Breast epithelium (tissue), 4 donors: ENCODE measurements around the gene IL17RD. TPM values are rescaled to one million over a fixed set of nuclear protein-coding genes. Genes with fewer than 3 reads are reported as not detected.
A peak's percentile ranks its signal among the peaks of the same experiment; 100 is the strongest.

Source experiments
- DNase-seq, 2 donors: peaks; one replicate each; pipeline ENCODE4 v3.0.0-alpha.2; 2019; ENCODE audit warnings: low spot score in 2 of 2
- H3K27ac ChIP-seq, 2 donors: fragments of 200-600 bp; sonication (generic) in 1 of 2; one replicate each; pipeline ENCODE4 v1.5.1; 2016 to 2019; ENCODE audit warnings: mild to moderate bottlenecking in 1 of 2
- H3K27me3 ChIP-seq, 2 donors: fragments of 200-600 bp; sonication (generic) in 1 of 2; one replicate each; pipeline versions ENCODE4 v1.5.1 to v1.6.0; 2017 to 2019; ENCODE audit warnings: control low read depth in 1 of 2, mild to moderate bottlenecking in 1 of 2
- H3K36me3 ChIP-seq: fragments of 200-600 bp; one replicate; pipeline ENCODE4 v1.5.1; 2019
- H3K4me1 ChIP-seq, 2 donors: fragments of 200-600 bp; sonication (generic); one replicate each; pipeline ENCODE4 v1.5.1; 2016 to 2019; ENCODE audit warnings: control low read depth in 1 of 2
- H3K4me3 ChIP-seq, 3 donors: fragments of 200-600 bp; sonication (generic); 1 replicate in 2 of 3; 2 replicates in 1 of 3; pipeline ENCODE4 v1.5.1; 2016 to 2019; ENCODE audit warnings: mild to moderate bottlenecking in 3 of 3, moderate library complexity in 2 of 3
- H3K9me3 ChIP-seq, 2 donors: fragments of 200-600 bp; sonication (generic) in 1 of 2; one replicate each; pipeline ENCODE4 v1.5.1; 2016 to 2019; ENCODE audit warnings: control low read depth in 1 of 2
- POLR2A ChIP-seq: fragments of 450-650 bp; IDR thresholded peaks from one replicate; pipeline ENCODE4 v1.6.1; 2016; ENCODE audit warnings: antibody characterized with exemption, mild to moderate bottlenecking, moderate library complexity
- POLR2AphosphoS5 ChIP-seq, 3 donors: sonication (generic); formaldehyde crosslinking; IDR thresholded peaks; one replicate each; pipeline ENCODE4 v1.6.1; 2017; ENCODE audit warnings: antibody characterized with exemption in 3 of 3
- intact Hi-C: fragments of 100-400 bp; cut with DNase I; formaldehyde crosslinking; loops from one replicate; pipeline ENCODE4 v1.15.1; 2023; ENCODE audit warnings: low total_unique reads
- total RNA-seq, 3 donors: library from RNA; depleted of rRNA; stranded (reverse); fragments of >200 nt; gene quantifications; one replicate each; pipeline ENCODE4 v1.1.0, GENCODE V29; 2016
- TF ChIP-seq, protein P1 (sequence below), 3 donors: fragments of 450-650 bp; IDR thresholded peaks; one replicate each; pipeline ENCODE4 v1.5.1; 2016 to 2017; ENCODE audit warnings: antibody characterized with exemption in 3 of 3, mild to moderate bottlenecking in 3 of 3, moderate library complexity in 3 of 3

IL17RD gene
- total RNA-seq, 3 donors from 2014 or later, result 3.0 to 31.8 (median 31.0) TPM

GRCh38 chr3:57131210-57131588, 34.0 kb downstream of the IL17RD start:
- Histone ChIP-seq H3K27me3 (no peaks in the 10 kb centered on the region), H3K36me3 (no peaks in the 10 kb centered on the region), H3K9me3 (no peaks in the 10 kb centered on the region), H3K4me3 (no peak overlapping the region), H3K4me1 (no peaks in the 10 kb centered on the region), H3K27ac (peak overlapping the region; percentile 73 to 81)
- intact Hi-C loops, result no loop called here
- TF ChIP-seq POLR2AphosphoS5 (IDR thresholded peaks at IDR 0.05), result no peak
- TF ChIP-seq, protein P1, sequence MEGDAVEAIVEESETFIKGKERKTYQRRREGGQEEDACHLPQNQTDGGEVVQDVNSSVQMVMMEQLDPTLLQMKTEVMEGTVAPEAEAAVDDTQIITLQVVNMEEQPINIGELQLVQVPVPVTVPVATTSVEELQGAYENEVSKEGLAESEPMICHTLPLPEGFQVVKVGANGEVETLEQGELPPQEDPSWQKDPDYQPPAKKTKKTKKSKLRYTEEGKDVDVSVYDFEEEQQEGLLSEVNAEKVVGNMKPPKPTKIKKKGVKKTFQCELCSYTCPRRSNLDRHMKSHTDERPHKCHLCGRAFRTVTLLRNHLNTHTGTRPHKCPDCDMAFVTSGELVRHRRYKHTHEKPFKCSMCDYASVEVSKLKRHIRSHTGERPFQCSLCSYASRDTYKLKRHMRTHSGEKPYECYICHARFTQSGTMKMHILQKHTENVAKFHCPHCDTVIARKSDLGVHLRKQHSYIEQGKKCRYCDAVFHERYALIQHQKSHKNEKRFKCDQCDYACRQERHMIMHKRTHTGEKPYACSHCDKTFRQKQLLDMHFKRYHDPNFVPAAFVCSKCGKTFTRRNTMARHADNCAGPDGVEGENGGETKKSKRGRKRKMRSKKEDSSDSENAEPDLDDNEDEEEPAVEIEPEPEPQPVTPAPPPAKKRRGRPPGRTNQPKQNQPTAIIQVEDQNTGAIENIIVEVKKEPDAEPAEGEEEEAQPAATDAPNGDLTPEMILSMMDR (IDR thresholded peaks at IDR 0.05), result no peak
- no peak for TF ChIP-seq POLR2A
- DNase-seq, result no peak

DNA sequence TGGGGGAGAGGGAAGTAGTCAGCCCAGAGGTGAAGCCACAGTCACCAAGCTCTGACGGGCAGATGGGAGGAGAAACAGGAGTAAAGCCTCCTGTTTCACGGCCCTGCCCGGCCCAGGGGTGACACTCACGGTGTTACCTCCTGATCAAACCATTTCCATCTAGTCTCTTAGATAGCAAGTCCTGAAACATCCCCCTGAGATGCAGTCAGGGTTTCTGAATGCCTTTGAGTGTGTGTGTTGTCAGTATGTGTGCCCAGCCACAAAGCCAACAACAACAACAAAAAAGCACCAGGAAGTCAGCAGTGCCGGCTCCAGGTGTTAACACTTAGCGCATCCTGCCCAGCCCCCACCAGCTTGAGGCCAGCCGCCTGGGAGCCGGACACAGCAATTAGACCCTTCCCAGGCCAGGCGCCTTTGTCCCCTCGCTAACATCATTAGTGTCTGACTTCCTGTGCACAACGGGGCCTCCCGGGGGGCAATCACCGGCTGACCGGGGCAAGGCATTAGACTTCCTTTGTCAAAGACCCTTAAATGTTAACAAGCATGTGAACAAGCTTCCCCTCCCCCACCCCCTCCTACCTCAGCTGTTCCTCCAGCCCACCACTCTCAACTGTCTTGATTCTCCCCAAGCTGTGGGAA, 34.5 kb downstream of the IL17RD start:
- intact Hi-C loops, result no loop called here
- H3K4me3 ChIP-seq, result peak overlapping the region in 1 of 3 donors; percentile 27
- peak overlapping the region; percentile 73 to 81 for H3K27ac ChIP-seq
- DNase-seq, result no peak
- no peaks in the 10 kb centered on the region for H3K9me3 ChIP-seq
- H3K27me3 ChIP-seq, result no peaks in the 10 kb centered on the region
- TF ChIP-seq POLR2A (no peak), POLR2AphosphoS5 (IDR thresholded peaks at IDR 0.05) (no peak)
- TF ChIP-seq, protein P1 (IDR thresholded peaks at IDR 0.05), result no peak
- H3K4me1 ChIP-seq, result no peaks in the 10 kb centered on the region
- H3K36me3 ChIP-seq, result no peaks in the 10 kb centered on the region

- no peak for DNase-seq
- H3K27me3 ChIP-seq, result no peaks in the 10 kb centered on the region
- peak overlapping the region in 1 of 3 donors; percentile 45 for H3K4me3 ChIP-seq
- no peaks in the 10 kb centered on the region for H3K9me3 ChIP-seq
- intact Hi-C loops, result no loop called here
- H3K36me3 ChIP-seq, result no peaks in the 10 kb centered on the region
- peak overlapping the region; percentile 73 to 81 for H3K27ac ChIP-seq
- TF ChIP-seq POLR2AphosphoS5 (IDR thresholded peaks at IDR 0.05) (no peak), POLR2A (no peak)
- TF ChIP-seq, protein P1 (IDR thresholded peaks at IDR 0.05), result no peak
- H3K4me1 ChIP-seq, result no peaks in the 10 kb centered on the region
Measured at GRCh38 chr3:57128826-57129667, 36.1 kb downstream of the IL17RD start.

DNA sequence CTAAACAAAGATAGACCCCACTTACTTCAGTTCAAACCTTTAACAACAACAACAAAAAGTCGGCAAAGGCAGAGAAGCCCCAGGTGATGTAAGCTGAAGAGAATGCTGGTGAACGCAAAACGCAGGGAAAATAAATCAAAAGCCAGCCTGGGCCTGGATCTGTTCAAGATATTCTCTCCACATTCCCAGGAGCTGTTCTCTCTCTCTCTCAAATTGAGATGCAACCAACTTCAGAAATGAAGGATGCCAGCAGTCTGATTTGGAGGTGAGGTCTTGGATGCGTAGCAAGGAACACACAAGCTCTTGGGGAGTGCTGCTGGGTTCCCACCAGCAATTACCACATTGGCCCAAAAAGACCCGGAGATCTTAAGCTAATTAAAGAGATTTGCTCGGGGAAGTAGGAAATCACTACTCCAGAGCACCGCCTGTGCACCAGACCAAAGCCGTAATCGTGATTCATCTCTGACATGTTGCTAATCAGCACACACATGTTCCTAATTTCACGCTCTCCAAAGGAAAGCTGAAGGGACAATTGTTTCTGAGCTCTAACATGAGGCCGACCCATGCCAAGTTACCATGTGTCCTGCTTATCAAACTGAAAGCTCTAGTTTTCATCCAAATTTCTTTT, 37.1 kb downstream of the IL17RD start:
- H3K9me3 ChIP-seq, result no peaks in the 10 kb centered on the region
- intact Hi-C loops, result no loop called here
- H3K4me1 ChIP-seq, result no peaks in the 10 kb centered on the region
- peak overlapping the region; percentile 9 to 45 (median 24) for H3K4me3 ChIP-seq
- no peak for DNase-seq
- no peaks in the 10 kb centered on the region for H3K36me3 ChIP-seq
- H3K27ac ChIP-seq, result peak overlapping the region; percentile 73 to 81
- H3K27me3 ChIP-seq, result no peaks in the 10 kb centered on the region
- TF ChIP-seq, protein P1 (IDR thresholded peaks at IDR 0.05), result no peak
- TF ChIP-seq POLR2AphosphoS5 (IDR thresholded peaks at IDR 0.05) (peak in 1 of 3 donors; percentile 38), POLR2A (no peak)
